Esophagus squamous epithelium (tissue), 5 donors: ENCODE data around the gene DCC. TPM values are rescaled to one million over a fixed set of nuclear protein-coding genes. Genes with fewer than 3 reads are reported as not detected.

ENCODE experiments used
- DNase-seq: peaks from one replicate; lab custom pipeline; 2025; lab: John Stamatoyannopoulos, UW
- H3K27ac ChIP-seq, 4 donors: fragments of 200-600 bp; sonication (generic); one replicate each; pipeline ENCODE4 v1.5.1; 2016 to 2019; ENCODE audit warnings: mild to moderate bottlenecking in 1 of 4
- H3K27me3 ChIP-seq, 4 donors: fragments of 200-600 bp; sonication (generic); 1 replicate in 3 of 4; 2 replicates in 1 of 4; pipeline versions ENCODE4 v1.5.1 to v1.6.0; 2017 to 2021; ENCODE audit warnings: antibody characterized with exemption in 1 of 4
- H3K36me3 ChIP-seq, 3 donors: fragments of 200-600 bp; sonication (generic); one replicate each; pipeline ENCODE4 v1.5.1; 2016 to 2019
- H3K4me1 ChIP-seq, 3 donors: fragments of 200-600 bp; sonication (generic); one replicate each; pipeline ENCODE4 v1.5.1; 2017 to 2019
- H3K4me3 ChIP-seq, 4 donors: fragments of 200-600 bp; sonication (generic); 1 replicate in 3 of 4; 2 replicates in 1 of 4; pipeline ENCODE4 v1.5.1; 2016 to 2019; ENCODE audit warnings: mild to moderate bottlenecking in 2 of 4, moderate library complexity in 1 of 4
- H3K9me3 ChIP-seq, 3 donors: fragments of 200-600 bp; sonication (generic); one replicate each; pipeline ENCODE4 v1.5.1; 2016 to 2019
- POLR2A ChIP-seq, 4 donors: fragments of 450-650 bp; IDR thresholded peaks; one replicate each; pipeline ENCODE4 v1.6.1; 2017; ENCODE audit warnings: antibody characterized with exemption in 4 of 4, mild to moderate bottlenecking in 4 of 4, moderate library complexity in 3 of 4
- WGBS, 2 donors: methylation state at CpG; one replicate each; pipeline ENCODE4 v1.1.5; 2018; 5-methylcytosine and 5-hydroxymethylcytosine counted together
- intact Hi-C: fragments of 100-400 bp; cut with DNase I; formaldehyde crosslinking; loops from one replicate; pipeline ENCODE4 v1.15.0; 2022
- total RNA-seq, 4 donors: library from RNA; depleted of rRNA; stranded (reverse); fragments of >200 nt; gene quantifications; one replicate each; pipeline ENCODE4 v1.1.0, GENCODE V29; 2016
- TF ChIP-seq, protein P1 (sequence below), 6 experiments: fragments of 450-650 bp in 4 of 6; fragments of 200-600 bp in 2 of 6; sonication (generic) in 2 of 6; IDR thresholded peaks; one replicate each; pipeline ENCODE4 v1.5.1; 2016 to 2019; ENCODE audit warnings: antibody characterized with exemption in 6 of 6, mild to moderate bottlenecking in 4 of 6, moderate library complexity in 4 of 6
- donor health status: DM: yes; HTN: yes; CAD: no.

Gene DCC
- total RNA-seq, 4 donors from 2014 or later = 0.06 to 0.95 TPM; not detected in 2

GRCh38 chr18:53281406-53281805 is 941.4 kb downstream of the DCC start:
- Histone ChIP-seq H3K27me3 (no peaks in the 10 kb centered on the region), H3K4me3 (no peak overlapping the region), H3K36me3 (no peaks in the 10 kb centered on the region), H3K9me3 (no peaks in the 10 kb centered on the region), H3K4me1 (no peaks in the 10 kb centered on the region), H3K27ac (no peak overlapping the region)
- intact Hi-C loops = no loop called here
- no peak for DNase-seq
- TF ChIP-seq, protein P1, sequence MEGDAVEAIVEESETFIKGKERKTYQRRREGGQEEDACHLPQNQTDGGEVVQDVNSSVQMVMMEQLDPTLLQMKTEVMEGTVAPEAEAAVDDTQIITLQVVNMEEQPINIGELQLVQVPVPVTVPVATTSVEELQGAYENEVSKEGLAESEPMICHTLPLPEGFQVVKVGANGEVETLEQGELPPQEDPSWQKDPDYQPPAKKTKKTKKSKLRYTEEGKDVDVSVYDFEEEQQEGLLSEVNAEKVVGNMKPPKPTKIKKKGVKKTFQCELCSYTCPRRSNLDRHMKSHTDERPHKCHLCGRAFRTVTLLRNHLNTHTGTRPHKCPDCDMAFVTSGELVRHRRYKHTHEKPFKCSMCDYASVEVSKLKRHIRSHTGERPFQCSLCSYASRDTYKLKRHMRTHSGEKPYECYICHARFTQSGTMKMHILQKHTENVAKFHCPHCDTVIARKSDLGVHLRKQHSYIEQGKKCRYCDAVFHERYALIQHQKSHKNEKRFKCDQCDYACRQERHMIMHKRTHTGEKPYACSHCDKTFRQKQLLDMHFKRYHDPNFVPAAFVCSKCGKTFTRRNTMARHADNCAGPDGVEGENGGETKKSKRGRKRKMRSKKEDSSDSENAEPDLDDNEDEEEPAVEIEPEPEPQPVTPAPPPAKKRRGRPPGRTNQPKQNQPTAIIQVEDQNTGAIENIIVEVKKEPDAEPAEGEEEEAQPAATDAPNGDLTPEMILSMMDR (IDR thresholded peaks at IDR 0.05) = no peak
- no peak for TF ChIP-seq POLR2A (IDR thresholded peaks at IDR 0.05)
- WGBS, 2 donors = 70 to 73% methylated on average over 2 of the region's 2 CpGs

- no peaks in the 10 kb centered on the region for H3K4me1 ChIP-seq
- 56 to 62% methylated on average over 2 of the region's 2 CpGs for WGBS, 2 donors
- H3K27ac ChIP-seq = no peak overlapping the region
- H3K36me3 ChIP-seq = no peaks in the 10 kb centered on the region
- H3K27me3 ChIP-seq = no peaks in the 10 kb centered on the region
- no peak for DNase-seq
- no peak overlapping the region for H3K4me3 ChIP-seq
- TF ChIP-seq POLR2A (IDR thresholded peaks at IDR 0.05) = no peak
- TF ChIP-seq, protein P1 (IDR thresholded peaks at IDR 0.05) = no peak
- intact Hi-C loops = no loop called here
- no peaks in the 10 kb centered on the region for H3K9me3 ChIP-seq
These were observed 943.7 kb downstream of the DCC start for GRCh38 chr18:53283708-53284107.

DNA sequence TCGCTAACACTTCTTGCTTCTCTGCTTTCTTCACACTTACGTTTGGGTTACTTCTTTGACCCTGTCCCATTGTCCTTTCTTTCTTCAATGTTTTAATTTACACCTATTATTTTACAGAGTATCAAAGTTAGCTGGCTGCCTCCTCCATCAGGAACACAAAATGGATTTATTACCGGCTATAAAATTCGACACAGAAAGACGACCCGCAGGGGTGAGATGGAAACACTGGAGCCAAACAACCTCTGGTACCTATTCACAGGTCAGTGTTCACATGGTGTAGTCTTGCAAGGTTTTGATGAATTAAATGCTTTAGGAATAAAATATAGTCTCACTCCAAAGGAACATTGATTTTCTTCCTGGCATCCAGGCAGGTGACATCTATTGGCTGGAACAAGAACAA is 965.5 kb downstream of the DCC start:
- Histone ChIP-seq H3K27me3 (no peaks in the 10 kb centered on the region), H3K27ac (no peak overlapping the region), H3K36me3 (no peaks in the 10 kb centered on the region), H3K4me3 (no peak overlapping the region), H3K4me1 (no peaks in the 10 kb centered on the region), H3K9me3 (no peaks in the 10 kb centered on the region)
- intact Hi-C loops = no loop called here
- no peak for TF ChIP-seq POLR2A (IDR thresholded peaks at IDR 0.05)
- TF ChIP-seq, protein P1 (IDR thresholded peaks at IDR 0.05) = no peak
- WGBS, 2 donors = 77 to 80% methylated on average over 6 of the region's 6 CpGs
- no peak for DNase-seq

DNA sequence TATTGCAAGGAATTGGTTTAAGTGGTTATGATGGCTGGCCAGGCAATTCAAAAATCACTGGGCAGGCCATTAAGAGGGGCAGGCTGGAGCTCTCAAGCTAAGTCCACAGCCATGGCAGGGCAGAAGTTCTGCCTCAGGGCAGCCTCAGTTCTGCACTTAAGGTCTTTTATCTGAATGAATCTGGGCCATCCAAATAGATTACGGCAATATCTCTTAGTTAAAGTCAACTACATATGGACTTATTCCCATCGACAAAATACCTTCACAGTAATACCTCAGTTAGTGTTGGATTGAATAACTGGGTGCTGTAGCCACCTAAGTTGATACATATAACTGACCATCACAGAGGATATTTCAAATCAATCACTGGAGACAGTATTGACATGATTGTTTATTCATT is 979.6 kb downstream of the DCC start:
- no peak for TF ChIP-seq POLR2A (IDR thresholded peaks at IDR 0.05)
- TF ChIP-seq, protein P1 (IDR thresholded peaks at IDR 0.05) = no peak
- WGBS, 2 donors = 86 to 87% methylated on average over 2 of the region's 2 CpGs
- Histone ChIP-seq H3K27me3 (no peaks in the 10 kb centered on the region), H3K9me3 (no peaks in the 10 kb centered on the region), H3K27ac (no peak overlapping the region), H3K36me3 (no peaks in the 10 kb centered on the region), H3K4me3 (no peak overlapping the region), H3K4me1 (no peaks in the 10 kb centered on the region)
- DNase-seq = no peak
- intact Hi-C loops = no loop called here

DNA sequence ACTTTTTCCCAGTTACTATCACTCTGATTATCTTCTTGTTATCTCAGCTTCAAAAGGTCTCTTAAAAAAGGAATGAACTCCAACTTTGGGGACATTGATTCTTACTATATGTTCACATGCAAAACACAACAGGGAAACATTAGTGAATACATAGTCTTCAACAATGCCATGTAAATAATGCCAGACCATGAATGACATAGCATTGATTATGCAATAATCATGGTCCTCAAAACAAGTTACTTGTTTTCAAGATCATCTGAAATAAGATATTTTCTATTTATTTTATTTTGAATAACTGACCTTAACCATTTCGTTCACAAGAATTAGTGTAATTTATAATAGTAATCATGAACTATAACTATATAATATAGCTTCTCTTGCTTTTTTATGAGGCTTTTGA is 982.2 kb downstream of the DCC start:
- Histone ChIP-seq H3K27me3 (no peaks in the 10 kb centered on the region), H3K27ac (no peak overlapping the region), H3K4me1 (no peaks in the 10 kb centered on the region), H3K4me3 (no peak overlapping the region), H3K36me3 (no peaks in the 10 kb centered on the region), H3K9me3 (no peaks in the 10 kb centered on the region)
- 37 to 48% methylated on average over 1 of the region's 1 CpG for WGBS, 2 donors
- no peak for DNase-seq
- intact Hi-C loops = no loop called here
- TF ChIP-seq, protein P1 (IDR thresholded peaks at IDR 0.05) = no peak
- TF ChIP-seq POLR2A (IDR thresholded peaks at IDR 0.05) = no peak
